ENCODE results near the gene WNT1. TPM values are rescaled to one million over a fixed set of nuclear protein-coding genes. Genes with fewer than 3 reads are reported as not detected.

WNT1 gene
- total RNA-seq, 1 experiment from 2014 or later = not detected

DNA sequence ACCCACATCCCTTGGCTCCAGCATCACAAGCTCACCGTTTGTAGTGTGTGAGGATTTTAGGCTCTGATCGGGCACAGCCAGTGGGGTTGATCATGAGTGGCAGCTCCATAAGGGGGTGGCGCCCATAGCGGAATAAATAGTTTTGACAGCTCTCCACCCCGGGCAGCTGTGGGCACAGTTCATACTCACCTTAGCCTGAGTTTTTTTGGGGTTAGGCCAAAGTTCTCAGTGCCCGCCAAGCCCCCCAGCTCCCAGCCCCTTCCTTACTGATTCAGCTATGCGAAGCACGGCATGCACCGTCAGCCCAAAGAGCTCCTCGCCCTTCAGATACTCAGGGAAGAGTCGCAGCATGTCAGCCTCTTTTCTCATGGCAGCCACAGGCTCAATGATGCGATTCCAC lies 46.4 kb downstream of the WNT1 start:
- Histone ChIP-seq H3K27me3 (replicated peaks; ENCODE audit: insufficient read depth, low read depth, low read length, poor library complexity) (no peaks in the 10 kb centered on the region), H3K36me3 (ENCODE audit: insufficient read depth, low read length, poor library complexity, severe bottlenecking) (peaks cover 89% of the 10 kb centered on the region), H3K4me1 (ENCODE audit: insufficient read depth, low read length, poor library complexity, severe bottlenecking) (peaks cover 3% of the 10 kb centered on the region), H3K27ac (ENCODE audit: low read depth, low read length, poor library complexity, severe bottlenecking) (no peak overlapping the region), H3K9me3 (ENCODE audit: low read depth, low read length, poor library complexity, severe bottlenecking) (no peaks in the 10 kb centered on the region), H3K4me3 (ENCODE audit: low read depth, low read length, poor library complexity, severe bottlenecking) (no peak overlapping the region)
- intact Hi-C loops (cut with micrococcal nuclease; ENCODE audit: unreplicated experiment) = no loop called here
- DNase-seq (ENCODE audit: low spot score) = no peak
- ChIA-PET CTCF (interaction anchor here (0.6 kb wide), 1 partner anchor 19 kb away, joined by 3 read pairs; no protein-coding TSS in a partner anchor), POLR2A (ENCODE audit: low non-redundant PET) (no interaction called here)
- TF ChIP-seq CTCF (conservative IDR thresholded peaks at IDR 0.05; ENCODE audit: low read depth, low read length) = no peak
- no peak for TF ChIP-seq EZH2 (IDR thresholded peaks at IDR 0.05; ENCODE audit: borderline replicate concordance, low read depth, low read length, poor library complexity, severe bottlenecking)
- no TSS peak for BruUV-seq (replicated peaks)

DNA sequence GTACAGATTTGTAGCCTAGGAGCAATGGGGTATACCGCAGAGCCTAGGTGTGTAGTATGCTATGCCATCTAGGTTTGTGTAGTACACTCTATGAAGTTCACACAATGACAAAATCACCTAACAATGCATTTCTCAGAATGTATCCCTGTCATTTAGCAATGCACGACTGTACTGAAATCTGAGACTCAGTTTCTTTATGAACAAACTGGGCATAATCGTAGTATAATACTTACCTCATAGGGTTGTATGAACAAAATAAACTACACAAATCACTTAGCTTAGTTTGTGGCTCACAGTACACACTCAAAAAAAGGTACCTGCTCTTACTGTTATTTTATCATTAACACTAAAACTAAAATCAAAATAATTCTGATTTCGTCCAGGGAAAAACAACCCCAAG lies 47.3 kb downstream of the WNT1 start:
- H3K9me3 ChIP-seq (ENCODE audit: low read depth, low read length, poor library complexity, severe bottlenecking) = no peaks in the 10 kb centered on the region
- BruUV-seq (replicated peaks) = no TSS peak
- POLR2A ChIA-PET (ENCODE audit: low non-redundant PET) = no interaction called here
- no peak overlapping the region for H3K4me3 ChIP-seq (ENCODE audit: low read depth, low read length, poor library complexity, severe bottlenecking)
- intact Hi-C loops (cut with micrococcal nuclease; ENCODE audit: unreplicated experiment) = no loop called here
- H3K27ac ChIP-seq (ENCODE audit: low read depth, low read length, poor library complexity, severe bottlenecking) = no peak overlapping the region
- no peak for TF ChIP-seq CTCF (conservative IDR thresholded peaks at IDR 0.05; ENCODE audit: low read depth, low read length)
- no peak for TF ChIP-seq EZH2 (IDR thresholded peaks at IDR 0.05; ENCODE audit: borderline replicate concordance, low read depth, low read length, poor library complexity, severe bottlenecking)
- peaks cover 98% of the 10 kb centered on the region for H3K36me3 ChIP-seq (ENCODE audit: insufficient read depth, low read length, poor library complexity, severe bottlenecking)
- CTCF ChIA-PET = no interaction called here
- no peaks in the 10 kb centered on the region for H3K27me3 ChIP-seq (replicated peaks; ENCODE audit: insufficient read depth, low read depth, low read length, poor library complexity)
- no peaks in the 10 kb centered on the region for H3K4me1 ChIP-seq (ENCODE audit: insufficient read depth, low read length, poor library complexity, severe bottlenecking)
- DNase-seq (ENCODE audit: low spot score) = no peak

DNA sequence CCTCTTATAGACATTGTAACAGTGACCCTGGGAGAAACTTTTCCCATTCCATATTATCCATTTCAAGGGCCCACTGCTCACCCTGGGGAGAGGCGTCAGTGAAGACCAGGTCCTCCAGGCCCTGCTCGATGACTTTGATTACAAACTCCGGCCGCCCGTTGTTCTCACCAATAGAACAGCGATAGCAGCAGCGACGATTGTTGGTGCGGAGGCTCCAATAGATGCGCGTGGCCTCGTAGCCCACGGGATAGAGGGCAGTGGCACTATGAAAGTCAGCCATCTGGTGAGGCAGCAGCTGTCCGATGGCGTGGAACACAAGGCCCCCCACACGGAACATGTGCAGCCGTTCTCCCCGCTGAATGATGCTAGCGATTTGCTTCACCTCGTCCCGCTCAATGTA lies 48.0 kb downstream of the WNT1 start:
- no peak overlapping the region for H3K27ac ChIP-seq (ENCODE audit: low read depth, low read length, poor library complexity, severe bottlenecking)
- intact Hi-C loops (cut with micrococcal nuclease; ENCODE audit: unreplicated experiment) = no loop called here
- H3K9me3 ChIP-seq (ENCODE audit: low read depth, low read length, poor library complexity, severe bottlenecking) = no peaks in the 10 kb centered on the region
- ChIA-PET POLR2A (ENCODE audit: low non-redundant PET) (no interaction called here), CTCF (no interaction called here)
- H3K36me3 ChIP-seq (ENCODE audit: insufficient read depth, low read length, poor library complexity, severe bottlenecking) = peaks cover 99% of the 10 kb centered on the region
- no TSS peak for BruUV-seq (replicated peaks)
- no peak for TF ChIP-seq CTCF (conservative IDR thresholded peaks at IDR 0.05; ENCODE audit: low read depth, low read length)
- no peak for TF ChIP-seq EZH2 (IDR thresholded peaks at IDR 0.05; ENCODE audit: borderline replicate concordance, low read depth, low read length, poor library complexity, severe bottlenecking)
- no peak overlapping the region for H3K4me3 ChIP-seq (ENCODE audit: low read depth, low read length, poor library complexity, severe bottlenecking)
- no peaks in the 10 kb centered on the region for H3K27me3 ChIP-seq (replicated peaks; ENCODE audit: insufficient read depth, low read depth, low read length, poor library complexity)
- H3K4me1 ChIP-seq (ENCODE audit: insufficient read depth, low read length, poor library complexity, severe bottlenecking) = no peaks in the 10 kb centered on the region
- no peak for DNase-seq (ENCODE audit: low spot score)

All from A673 (cell line).